Muscle of leg (tissue), 11 donors: ENCODE data around the gene ICA1. TPM values are rescaled to one million over a fixed set of nuclear protein-coding genes. Genes with fewer than 3 reads are reported as not detected.
A peak's percentile ranks its signal among the peaks of the same experiment; 100 is the strongest.

Experiments used
- DNase-seq: peaks from one replicate; pipeline ENCODE4 v3.0.0; 2013
- H3K27ac ChIP-seq: one replicate; pipeline ENCODE4 v1.5.1; 2013; ENCODE audit warnings: mild to moderate bottlenecking, low read length, control low read depth
- H3K27me3 ChIP-seq: one replicate; pipeline ENCODE4 v1.6.1; 2013; ENCODE audit warnings: low read length; ENCODE audit not compliant: control insufficient read depth, insufficient read depth
- H3K36me3 ChIP-seq: one replicate; pipeline ENCODE4 v1.6.1; 2013; ENCODE audit warnings: low read length; ENCODE audit not compliant: control insufficient read depth, insufficient read depth
- H3K4me1 ChIP-seq: one replicate; pipeline ENCODE4 v1.6.1; 2013; ENCODE audit warnings: low read length; ENCODE audit not compliant: control insufficient read depth, insufficient read depth
- H3K4me3 ChIP-seq: one replicate; pipeline ENCODE4 v1.5.1; 2013; ENCODE audit warnings: low read length, control low read depth
- H3K9me3 ChIP-seq: replicated peaks from 2 replicates; pipeline ENCODE4 v1.6.1; 2013; ENCODE audit warnings: low read depth, low read length; ENCODE audit not compliant: control insufficient read depth
- WGBS: methylation state at CpG from one replicate; pipeline ENCODE4 v1.1.5; 2013; ENCODE audit warnings: missing lambda C conversion rate; ENCODE audit not compliant: insufficient coverage; 5-methylcytosine and 5-hydroxymethylcytosine counted together
- polyA plus RNA-seq, 8 donors: library from polyadenylated mRNA; unstranded; fragments of 120-200 nt; gene quantifications; one replicate each; pipeline versions ENCODE4 v1.2.1 to v1.2.3, GENCODE V29; 2013; ENCODE audit warnings: inconsistent platforms in 1 of 8, low replicate concordance in 1 of 8; ENCODE audit not compliant: insufficient read length in 8 of 8, insufficient read depth in 1 of 8
- total RNA-seq: library from RNA; stranded (reverse); fragments of 120-200 nt; gene quantifications from one replicate; pipeline ENCODE4 v1.2.4, GENCODE V29; 2013

The ICA1 gene
- total and polyA plus RNA-seq, 9 donors, result 3.6 to 10.9 (median 4.6) TPM

DNA sequence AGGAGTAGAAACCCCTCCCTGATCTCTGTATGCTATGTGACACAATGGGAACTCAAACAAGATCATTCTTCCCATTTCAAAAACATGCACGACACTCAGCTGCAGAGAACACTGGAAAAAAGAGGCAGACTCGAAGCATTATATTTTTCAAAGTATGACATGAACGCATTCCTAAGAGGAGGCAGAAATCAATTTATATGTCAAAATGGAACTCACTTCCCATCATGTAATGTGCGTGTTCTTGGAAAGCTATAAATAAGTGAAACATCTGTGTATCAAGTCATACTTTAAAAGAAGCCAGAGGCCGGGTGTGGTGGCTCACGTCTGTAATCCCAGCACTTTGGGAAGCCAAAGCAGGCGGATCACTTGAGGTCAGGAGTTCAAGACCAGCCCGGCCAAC, 142.7 kb downstream of the ICA1 start:
- Histone ChIP-seq H3K27me3 (no peaks in the 10 kb centered on the region), H3K9me3 (no peaks in the 10 kb centered on the region), H3K27ac (peak overlapping the region; percentile 37), H3K36me3 (no peaks in the 10 kb centered on the region), H3K4me1 (no peaks in the 10 kb centered on the region), H3K4me3 (no peak overlapping the region)
- peak; percentile 76 for DNase-seq
- WGBS, result 44% methylated on average over 4 of the region's 8 CpGs

DNA sequence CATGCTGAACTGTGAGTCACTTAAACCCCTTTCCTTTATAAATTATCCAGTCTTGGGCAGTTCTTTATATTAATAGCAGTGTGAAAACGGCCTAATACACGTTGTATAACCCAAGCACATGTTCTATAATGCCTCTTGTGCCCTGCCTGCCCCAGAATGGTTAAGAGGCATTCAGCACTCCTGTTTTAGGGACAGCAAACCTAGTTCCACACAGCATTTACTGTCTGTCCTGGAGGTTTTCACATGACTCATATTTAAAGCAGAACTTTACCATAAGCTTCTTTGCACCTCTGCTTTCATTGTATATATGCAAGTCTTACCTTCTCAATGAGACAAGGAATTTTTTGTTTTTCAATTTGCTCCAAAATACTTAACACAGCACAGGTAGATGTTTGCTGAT, 144.8 kb downstream of the ICA1 start:
- Histone ChIP-seq H3K9me3 (no peaks in the 10 kb centered on the region), H3K27ac (no peak overlapping the region), H3K27me3 (no peaks in the 10 kb centered on the region), H3K4me3 (no peak overlapping the region), H3K4me1 (no peaks in the 10 kb centered on the region), H3K36me3 (no peaks in the 10 kb centered on the region)
- DNase-seq, result no peak
- WGBS, result 66% methylated on average over 2 of the region's 2 CpGs

DNA sequence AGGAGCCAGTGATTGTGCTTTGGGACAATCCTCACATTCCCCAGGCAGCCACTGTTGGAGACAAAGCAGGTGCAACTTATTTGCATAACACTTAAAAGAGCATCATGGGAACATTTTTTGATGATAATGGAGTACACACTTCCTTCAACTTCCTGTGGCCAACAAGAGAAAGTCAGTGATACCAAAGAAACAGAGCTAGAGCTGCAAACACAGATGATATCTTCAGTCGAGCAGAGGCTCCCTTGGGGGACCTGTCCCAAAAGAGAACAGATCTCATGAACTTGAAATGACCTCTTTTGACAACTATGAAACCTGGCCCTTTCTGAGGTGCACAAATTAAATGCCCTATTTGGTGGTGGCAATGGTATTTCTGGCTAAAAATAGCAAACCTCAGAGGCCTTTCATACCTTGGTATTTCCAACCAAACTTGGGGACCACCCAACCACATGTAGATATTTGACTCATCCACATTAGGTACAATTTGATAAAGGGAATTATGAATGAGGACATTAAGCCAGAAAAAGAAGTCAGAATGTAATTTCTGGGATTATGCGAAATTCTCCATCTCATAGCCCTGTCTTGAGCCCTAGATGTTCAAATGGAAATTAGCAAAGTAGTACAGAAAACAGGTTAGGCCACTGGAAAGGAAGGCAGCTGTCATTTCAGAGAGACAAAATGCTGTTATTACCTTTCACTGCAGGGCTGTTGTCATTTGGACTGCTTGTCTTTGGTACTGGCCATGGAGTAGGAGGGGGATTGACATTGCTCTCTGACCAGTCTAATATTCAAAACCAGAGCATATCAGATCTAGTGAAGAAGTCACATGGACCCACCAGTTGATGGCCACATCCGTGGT, 146.2 kb downstream of the ICA1 start:
- Histone ChIP-seq H3K9me3 (no peaks in the 10 kb centered on the region), H3K36me3 (no peaks in the 10 kb centered on the region), H3K4me1 (no peaks in the 10 kb centered on the region), H3K27ac (no peak overlapping the region), H3K4me3 (no peak overlapping the region), H3K27me3 (no peaks in the 10 kb centered on the region)
- 100% methylated on average over 1 of the region's 3 CpGs for WGBS
- no peak for DNase-seq

DNA sequence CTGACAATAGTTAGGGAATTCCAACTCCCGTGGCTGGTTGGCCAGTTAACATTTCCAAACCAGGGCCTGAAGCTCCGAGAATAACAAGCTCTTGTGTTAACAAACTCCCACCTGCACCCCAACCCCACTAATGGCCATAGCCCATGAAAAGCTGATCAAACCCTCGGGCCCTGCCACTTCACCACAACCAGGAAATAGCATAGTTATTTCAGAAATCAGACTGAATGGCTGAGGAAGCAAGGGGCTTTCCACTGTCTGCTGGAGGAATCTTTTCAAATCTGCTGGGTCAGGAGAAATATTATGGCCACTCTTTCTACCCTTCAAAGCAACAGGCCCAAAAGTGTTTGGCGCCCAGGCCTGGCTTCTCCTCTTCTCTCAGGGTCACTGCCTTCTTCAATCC, 147.8 kb downstream of the ICA1 start:
- 80% methylated on average over 2 of the region's 4 CpGs for WGBS
- H3K4me3 ChIP-seq, result no peak overlapping the region
- H3K27me3 ChIP-seq, result no peaks in the 10 kb centered on the region
- H3K9me3 ChIP-seq, result no peaks in the 10 kb centered on the region
- DNase-seq, result no peak
- no peak overlapping the region for H3K27ac ChIP-seq
- H3K4me1 ChIP-seq, result peaks cover 6% of the 10 kb centered on the region
- no peaks in the 10 kb centered on the region for H3K36me3 ChIP-seq

DNA sequence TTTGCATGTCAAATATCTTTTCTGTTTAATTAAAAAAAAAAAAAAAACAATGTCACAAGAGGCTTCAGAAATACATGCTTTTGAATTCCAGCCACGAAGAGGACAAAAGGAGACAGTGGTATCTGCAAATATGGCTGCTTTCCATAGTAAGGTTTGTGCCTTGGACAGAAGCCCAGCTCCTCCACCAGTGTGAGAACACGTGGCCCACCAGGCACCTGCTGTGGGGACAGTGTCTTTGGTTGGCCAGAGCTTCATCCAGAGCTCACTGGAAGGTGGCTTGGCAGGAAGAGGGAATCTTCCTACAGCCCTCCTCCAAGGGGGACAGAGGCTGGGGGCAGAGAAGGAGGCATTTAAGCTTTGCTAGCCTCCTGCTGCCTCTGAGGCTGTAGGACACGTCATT, 148.8 kb downstream of the ICA1 start:
- H3K36me3 ChIP-seq, result no peaks in the 10 kb centered on the region
- DNase-seq, result no peak

DNA sequence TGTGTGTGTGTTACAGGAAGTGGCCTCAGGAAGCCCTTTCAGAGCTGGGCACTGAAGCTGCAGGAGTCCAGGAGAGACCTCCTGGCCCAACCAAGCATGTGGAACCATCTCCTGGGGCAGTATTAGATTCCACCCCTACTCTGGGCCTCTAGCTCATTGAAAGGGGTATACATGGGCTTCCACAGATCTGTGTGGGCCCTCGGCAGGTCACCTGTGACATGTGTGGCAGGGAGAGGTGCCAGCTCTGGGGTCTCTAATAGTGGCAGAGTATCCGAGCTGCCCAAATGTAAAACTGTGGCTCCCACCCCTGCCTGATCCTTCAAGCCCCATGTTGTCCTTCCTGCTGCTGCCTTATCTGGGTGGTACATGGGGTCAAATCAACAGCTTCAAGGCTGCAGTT, 149.3 kb downstream of the ICA1 start:
- WGBS, result 94% methylated on average over 2 of the region's 2 CpGs
- peaks cover 6% of the 10 kb centered on the region for H3K4me1 ChIP-seq

More for the DNA sequence above, 148.8 kb downstream of the ICA1 start:
- Histone ChIP-seq H3K27me3 (no peaks in the 10 kb centered on the region), H3K27ac (no peak overlapping the region), H3K9me3 (no peaks in the 10 kb centered on the region), H3K4me3 (no peak overlapping the region), H3K4me1 (peaks cover 6% of the 10 kb centered on the region)
- WGBS, result 100% methylated on average over 1 of the region's 3 CpGs

DNA sequence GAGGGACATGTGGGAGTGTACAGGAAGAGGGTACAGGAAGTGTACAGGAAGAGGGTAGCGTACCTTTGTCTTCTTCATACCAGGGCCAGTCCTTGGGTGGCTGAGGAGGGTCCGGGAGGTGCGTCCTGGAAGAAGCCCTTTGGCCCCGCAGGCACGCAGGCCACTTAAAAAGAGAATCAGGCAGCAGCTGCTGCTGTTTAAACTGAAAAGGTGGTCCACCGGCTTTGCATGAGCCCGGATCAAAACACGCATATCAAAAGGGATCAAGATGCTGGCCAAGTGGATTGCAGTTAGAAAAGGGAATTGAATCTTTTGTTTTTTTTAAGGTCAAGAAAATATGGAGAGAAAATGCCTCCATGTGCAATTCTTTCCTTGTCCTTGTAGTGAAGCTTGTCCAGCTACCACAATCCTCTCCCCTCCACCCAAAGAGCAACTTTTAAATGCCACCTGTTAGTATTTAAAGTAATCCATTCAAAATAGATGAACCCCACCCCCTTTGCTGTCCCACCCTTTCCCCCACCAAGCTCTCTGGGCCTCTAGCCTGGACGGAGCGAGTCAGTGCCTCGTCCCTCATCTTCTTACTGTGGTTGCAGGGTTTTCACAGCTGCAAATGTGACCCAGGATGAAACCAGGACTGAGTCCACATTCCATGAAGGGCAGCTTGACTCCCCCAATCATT, 150.5 kb downstream of the ICA1 start:
- H3K27ac ChIP-seq, result no peak overlapping the region
- no peaks in the 10 kb centered on the region for H3K27me3 ChIP-seq
- no peak for DNase-seq
- no peaks in the 10 kb centered on the region for H3K36me3 ChIP-seq
- WGBS, result 53% methylated on average over 9 of the region's 11 CpGs
- H3K4me3 ChIP-seq, result no peak overlapping the region
- H3K9me3 ChIP-seq, result no peaks in the 10 kb centered on the region
- peaks cover 6% of the 10 kb centered on the region for H3K4me1 ChIP-seq

More for the DNA sequence above, 149.3 kb downstream of the ICA1 start:
- H3K27me3 ChIP-seq, result no peaks in the 10 kb centered on the region
- H3K4me3 ChIP-seq, result no peak overlapping the region
- no peaks in the 10 kb centered on the region for H3K9me3 ChIP-seq
- no peak overlapping the region for H3K27ac ChIP-seq
- H3K36me3 ChIP-seq, result no peaks in the 10 kb centered on the region
- DNase-seq, result no peak

DNA sequence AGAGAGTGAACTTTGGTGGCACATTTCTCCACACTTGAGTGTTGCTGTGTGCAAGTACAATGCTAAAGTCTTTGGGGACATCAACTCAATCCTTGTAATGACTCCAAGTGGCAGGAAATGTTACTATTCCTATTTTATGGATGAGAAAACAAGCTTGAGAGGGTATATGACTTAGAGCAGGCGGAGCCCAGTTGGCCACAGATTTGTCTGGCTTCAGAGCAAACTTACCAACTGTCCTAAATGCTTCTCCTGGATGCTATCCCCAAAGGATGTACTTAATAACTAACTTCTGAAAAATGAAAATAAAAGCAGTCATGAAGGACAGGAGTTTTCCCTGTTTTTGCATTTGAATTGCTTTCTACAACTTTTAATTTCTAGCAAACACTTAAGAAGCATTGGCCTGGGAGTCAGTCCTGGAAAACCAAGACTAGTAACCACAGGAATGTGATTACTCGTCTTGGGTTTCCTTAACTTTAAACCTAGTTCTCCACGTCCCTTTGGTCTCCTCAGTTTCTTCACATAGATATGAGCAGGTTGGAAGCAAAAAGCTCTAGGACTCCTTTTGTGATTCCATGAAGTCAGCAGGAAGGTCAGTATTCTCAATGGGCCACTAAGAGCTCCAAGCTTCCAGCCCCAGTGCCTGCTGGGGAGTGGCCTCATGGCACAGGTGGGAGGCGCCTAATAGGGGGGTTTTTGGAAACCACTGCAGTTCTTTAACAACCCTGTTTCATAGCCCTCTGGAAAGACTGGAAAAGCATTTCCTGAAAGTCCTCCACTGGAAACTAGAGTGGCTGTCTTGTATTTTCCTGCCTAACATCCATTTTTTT, 152.6 kb downstream of the ICA1 start:
- WGBS, result 83% methylated on average over 1 of the region's 4 CpGs
- no peak for DNase-seq
- Histone ChIP-seq H3K27me3 (no peaks in the 10 kb centered on the region), H3K36me3 (no peaks in the 10 kb centered on the region), H3K27ac (no peak overlapping the region), H3K4me3 (no peak overlapping the region), H3K4me1 (peaks cover 6% of the 10 kb centered on the region), H3K9me3 (no peaks in the 10 kb centered on the region)

DNA sequence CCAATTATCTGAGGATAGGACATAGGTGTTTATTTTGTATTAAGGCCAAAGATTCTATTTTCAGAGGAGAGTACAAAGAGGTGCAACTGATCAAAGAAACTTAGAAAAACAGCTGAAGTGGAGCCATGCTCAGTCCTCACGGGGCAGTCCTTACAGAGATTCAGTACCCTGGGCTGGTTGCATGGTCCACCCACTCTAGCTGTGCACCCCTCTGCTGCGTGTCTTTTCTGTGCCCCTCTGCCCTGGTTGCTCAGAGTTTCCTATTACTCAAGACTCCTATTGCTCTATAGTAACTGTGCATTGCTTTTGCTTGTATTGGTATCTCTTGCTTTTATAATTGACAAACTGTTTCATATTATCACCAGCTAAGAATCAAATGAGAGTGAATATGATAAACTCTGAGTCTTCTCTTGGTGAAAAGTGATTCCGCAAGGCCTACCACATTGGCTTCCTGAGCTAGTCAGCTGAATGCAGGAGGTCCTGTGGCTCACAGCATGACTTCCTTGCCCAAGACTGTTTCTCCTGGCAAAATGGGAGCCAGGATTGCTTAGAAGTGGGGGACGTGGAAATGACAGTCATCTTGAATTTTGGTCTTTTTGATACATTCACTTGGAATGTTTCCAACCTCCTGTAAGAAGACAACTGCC, 156.4 kb downstream of the ICA1 start:
- H3K4me3 ChIP-seq, result no peak overlapping the region
- WGBS, result 69% methylated on average over 2 of the region's 4 CpGs
- DNase-seq, result no peak

More for the DNA sequence above, 156.4 kb downstream of the ICA1 start:
- H3K27me3 ChIP-seq, result no peaks in the 10 kb centered on the region
- no peak overlapping the region for H3K27ac ChIP-seq
- no peaks in the 10 kb centered on the region for H3K36me3 ChIP-seq
- H3K9me3 ChIP-seq, result no peaks in the 10 kb centered on the region
- peaks cover 6% of the 10 kb centered on the region for H3K4me1 ChIP-seq
